ELF-1 (cell line): ENCODE measurements around the gene SUMF1.

Source experiments
- DNase-seq: peaks from one replicate; pipeline ENCODE4 v3.0.0-alpha.2; 2016; ENCODE audit warnings: low read depth, low spot score

SUMF1 gene

DNA sequence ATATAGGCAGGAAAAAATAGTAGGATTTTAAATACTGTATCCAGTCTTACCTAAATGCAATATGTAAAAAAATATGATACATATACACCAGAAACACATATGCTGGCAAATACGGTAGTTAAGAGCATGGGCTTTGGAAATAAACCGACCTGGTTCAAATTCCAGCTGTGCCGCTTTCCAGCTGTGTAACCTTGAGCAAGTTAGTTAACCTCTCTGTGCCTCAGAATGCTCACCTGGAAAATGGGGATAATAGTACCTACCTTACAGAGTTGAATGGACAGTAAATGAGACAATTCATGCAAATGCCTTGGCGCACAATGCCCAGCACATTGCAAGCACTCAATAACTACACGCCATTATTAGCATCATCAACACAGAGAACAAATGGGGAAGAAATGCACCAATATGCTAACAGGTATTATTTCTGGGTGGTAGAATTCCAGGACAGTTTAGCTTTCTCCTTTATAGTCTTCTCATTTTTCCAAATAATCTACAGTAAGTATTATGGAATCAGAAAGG lies 50.6 kb downstream of the SUMF1 start:
- no peak for DNase-seq

DNA sequence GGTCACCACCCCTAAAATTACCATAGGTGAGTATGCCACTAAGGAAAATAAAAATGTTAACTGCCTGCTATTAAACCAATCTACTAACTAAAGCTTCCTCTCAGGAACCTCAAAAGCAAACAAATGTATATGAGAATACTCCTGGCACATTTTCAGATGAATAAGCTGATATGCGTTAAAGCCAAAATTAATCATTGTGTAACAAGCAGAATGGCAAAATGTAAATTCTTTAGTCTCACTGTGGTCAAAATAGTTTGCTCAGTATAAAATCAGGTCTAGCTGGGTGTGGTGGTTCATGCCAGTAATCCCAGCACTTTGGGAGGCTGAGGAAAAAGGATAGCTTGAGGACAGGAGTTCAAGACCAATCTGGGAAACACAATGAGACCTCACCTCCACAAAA lies 53.6 kb downstream of the SUMF1 start:
- DNase-seq: no peak

DNA sequence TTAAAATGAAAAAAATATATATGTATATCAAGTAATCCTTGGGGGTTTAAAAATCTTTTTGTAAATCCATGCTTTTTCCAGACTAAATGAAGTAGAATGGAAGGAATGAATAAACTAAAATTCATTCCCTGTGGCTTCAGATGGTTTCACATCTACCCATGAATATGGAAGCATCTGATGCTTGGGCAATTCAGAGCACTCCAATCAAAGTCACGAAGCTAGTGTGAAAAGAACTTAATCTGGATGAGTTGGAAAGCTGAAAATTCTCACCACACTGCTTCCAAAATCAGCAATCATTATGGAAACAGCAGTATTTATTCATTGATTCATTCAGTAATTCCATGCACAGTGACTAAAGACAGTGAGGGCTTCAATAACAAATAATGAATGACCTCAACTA lies 55.2 kb downstream of the SUMF1 start:
- DNase-seq: no peak

DNA sequence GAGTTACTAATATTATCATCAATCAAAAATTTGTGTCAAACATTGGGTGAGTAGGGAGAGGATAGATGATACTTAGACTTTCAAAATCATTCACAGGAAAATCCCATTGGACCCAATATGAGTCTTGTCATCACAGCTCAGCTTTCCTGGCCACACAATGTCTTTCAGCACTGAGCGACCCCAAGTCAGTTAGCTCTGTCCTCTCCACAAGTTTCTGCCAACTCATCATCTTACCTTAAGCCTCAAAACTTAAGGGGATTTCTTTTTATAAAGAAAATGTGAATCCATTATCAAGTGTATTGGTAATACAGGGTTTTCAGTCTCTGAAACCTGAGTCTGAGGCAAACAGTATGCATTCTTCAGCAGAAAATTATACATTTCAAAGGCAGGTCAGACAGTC lies 55.8 kb downstream of the SUMF1 start:
- DNase-seq: no peak

DNA sequence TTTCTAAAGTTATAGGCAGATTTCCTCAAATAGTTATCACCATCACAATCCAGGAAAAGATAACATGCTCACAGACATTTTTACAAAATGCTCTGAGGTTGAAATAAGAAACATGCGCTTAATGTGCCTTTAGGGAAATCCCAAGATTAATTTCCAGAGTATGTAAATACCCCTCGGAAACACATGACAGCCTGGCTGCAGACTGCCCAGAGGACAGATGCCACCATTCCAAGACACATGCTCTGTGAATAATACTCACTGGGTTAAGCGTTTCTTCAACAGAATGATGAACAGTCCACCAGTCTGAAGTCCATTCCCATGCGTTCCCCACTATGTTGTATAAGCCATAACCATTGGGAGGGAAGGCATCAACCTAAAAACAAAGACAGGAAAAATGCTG lies 56.5 kb downstream of the SUMF1 start:
- no peak for DNase-seq

DNA sequence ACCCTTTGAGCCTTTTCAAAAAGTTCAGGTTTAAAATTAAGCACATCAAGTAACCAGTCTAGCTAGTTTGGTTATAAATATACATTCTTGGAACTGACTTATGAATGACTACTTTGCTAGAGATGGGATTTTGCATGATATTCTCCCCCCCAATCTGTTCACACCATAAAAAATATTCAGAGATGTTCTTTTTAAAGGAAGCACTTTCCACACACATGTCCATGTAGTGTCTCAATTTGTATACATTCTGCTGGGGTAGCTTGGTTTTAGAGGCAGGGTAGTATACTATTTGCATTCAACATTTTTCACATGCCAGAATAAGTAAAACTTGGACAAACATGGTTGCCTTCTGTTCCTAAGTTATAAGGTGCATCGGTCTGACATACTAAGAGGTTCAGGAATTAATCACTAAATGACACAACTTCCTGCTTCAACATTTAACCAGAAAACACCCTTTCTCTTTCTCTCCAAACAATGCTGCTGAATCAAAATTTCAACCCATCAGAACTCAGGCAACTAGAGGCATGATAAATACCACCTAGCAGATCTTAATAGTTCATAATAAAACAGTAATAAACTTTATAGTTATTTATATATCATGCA lies 57.0 kb downstream of the SUMF1 start:
- no peak for DNase-seq

DNA sequence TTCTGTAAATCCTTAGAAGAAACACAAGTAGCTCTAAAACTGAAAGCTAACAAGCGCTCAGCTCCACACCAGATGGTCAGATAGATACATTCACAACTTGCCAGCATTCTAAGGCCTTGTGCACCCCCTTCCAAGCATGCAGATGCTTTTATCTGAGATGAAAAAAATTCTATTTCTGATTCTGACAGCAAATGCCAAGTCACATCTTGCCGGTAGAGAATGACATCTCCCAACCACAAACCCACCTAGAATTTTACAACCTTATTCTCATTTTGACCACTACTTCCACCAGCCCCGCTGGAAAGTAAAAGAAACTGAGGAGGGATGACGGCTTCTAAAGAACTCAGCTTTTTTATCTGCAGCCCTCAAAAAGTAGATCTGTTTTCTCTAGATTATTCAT lies 57.7 kb downstream of the SUMF1 start:
- DNase-seq: no peak

DNA sequence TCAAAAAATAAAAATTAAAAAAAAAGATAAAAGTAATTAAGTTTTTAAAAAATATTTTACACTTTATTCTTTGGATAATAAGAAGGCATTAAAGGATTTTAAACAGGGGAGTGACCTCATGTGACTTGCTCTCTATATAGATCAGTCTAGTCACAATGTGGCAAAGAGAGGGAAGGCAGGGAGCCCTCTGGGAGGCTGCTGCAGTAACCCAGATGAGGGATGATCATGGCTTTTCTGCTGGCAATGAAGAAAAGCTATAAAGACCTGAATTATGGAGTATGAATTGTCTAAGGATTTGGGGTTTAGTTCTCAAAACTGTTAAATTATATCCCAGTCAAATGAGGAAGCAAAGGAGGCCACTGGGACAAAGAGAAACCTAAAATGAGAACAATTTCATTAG lies 58.1 kb downstream of the SUMF1 start:
- no peak for DNase-seq

DNA sequence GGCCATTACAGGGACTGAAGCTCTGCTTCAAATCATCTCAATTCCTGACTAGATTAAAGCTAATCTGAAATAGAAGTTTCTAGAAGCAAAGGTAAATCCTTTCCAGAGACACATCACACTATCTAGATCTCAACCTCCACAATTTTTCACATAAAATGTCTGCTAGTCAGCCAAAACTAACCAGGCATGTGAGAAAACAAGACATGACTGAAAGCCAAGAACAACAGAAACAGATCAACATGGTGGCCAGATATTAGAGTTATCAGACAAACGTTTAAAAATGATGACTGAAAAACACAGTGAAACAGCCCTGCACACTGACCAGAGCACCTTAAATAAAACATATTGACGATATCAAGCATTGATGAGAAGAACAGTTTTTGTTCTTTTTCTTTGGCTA lies 59.1 kb downstream of the SUMF1 start:
- DNase-seq: no peak

DNA sequence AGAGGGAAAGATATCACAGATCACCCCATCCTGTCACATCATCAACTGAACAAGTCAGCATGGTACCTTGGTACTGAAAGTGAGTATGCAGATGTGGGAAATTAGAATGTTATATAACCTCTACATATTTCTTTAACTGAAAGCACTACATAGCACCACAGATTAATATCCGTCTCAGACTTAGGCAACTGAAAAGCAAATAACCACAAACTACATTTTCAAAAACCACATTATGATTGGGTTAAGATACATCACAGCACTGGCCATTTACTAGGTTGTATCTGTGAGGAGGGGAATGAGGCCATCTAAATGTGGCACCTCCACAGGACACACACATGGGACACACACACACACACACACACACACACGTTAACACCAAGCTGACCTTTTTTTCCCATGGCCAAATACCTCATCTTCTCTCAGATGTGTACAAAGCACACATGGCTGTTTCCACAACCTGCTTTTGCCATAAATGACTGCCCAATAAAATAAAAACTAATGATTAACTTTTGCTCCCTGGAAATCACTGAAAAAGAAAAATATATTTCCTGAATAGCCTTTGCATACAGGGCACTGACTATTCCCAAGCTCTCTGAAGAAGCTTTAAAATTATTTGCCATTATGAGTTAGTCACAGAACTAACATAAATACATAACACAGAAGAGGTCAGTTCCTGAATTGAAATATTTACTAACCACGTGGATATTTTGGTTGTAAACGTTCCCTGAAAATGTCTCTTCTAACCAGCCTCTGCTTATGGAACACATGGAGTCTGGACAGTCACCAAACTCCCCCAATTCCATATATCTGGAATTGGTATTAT lies 60.1 kb downstream of the SUMF1 start:
- no peak for DNase-seq

DNA sequence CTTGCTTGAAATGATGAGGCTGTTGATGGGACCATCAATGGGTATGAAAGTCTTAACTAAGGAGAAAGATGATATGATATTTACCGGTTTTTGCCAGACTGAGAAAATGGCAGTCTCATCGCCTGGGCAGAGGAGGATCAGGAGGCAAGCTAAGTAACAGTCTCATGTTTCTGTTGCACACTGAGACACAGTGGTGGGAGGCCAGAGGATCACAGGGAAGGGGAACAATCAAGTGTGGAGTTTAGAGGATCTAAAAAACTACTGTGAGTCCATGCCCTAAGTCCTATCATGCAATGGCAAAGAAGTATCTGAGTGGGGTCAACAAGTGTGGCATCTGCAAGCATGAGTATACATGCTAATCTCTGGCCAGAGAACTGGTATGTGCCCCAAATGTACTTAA lies 62.2 kb downstream of the SUMF1 start:
- DNase-seq: no peak

DNA sequence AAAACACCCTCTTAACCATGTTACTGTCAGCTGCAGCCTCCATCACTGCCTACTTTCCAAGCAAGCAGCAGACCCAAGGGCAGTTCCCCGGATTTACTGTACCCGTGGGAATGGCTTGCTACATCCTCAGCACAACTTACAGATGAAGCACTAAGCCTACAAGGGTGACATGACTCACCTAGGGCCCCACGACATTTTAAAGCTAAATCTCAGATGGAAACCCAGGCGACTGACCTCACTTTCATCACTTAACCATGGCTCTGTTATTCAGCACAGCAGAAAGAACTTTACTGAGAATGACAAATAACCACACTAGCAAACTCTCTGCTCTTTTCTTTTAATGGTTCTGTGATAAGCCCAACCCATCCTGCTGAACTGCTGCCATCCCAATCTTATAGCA lies 65.6 kb downstream of the SUMF1 start:
- no peak for DNase-seq

DNA sequence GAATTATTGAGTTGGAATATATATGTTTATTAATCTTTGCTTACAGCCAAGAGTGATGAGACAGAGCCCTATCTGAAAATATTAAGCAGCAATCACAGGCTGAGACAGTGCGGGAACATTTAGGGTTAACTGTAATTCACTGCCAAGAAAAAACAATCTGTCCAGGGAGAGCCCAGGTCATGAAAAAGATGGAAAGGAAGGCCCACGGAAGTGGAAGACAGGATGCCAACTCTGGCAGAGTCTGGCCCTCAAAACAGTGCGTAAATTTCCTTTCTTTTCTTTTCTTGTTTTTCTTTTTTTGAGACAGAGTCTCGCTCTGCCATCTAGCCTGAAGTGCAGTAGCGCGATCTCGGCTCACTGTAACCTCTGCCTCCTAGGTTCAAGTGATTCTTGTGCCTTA lies 67.6 kb downstream of the SUMF1 start:
- DNase-seq: no peak

DNA sequence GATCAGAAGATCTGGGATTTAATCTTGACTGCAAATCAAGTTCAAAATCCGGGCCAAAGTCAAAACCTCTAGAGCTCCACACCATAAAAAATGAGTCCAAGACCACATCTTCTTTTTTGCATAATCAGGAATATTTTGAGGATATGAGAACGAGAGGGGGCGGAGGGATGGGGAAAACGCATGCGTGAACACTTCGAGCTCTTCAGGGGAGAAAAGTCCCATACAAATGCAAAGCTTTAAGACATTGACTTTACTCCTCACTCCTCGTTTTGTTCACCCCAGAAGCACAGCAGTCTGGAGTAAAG lies 68.2 kb downstream of the SUMF1 start:
- no peak for DNase-seq

DNA sequence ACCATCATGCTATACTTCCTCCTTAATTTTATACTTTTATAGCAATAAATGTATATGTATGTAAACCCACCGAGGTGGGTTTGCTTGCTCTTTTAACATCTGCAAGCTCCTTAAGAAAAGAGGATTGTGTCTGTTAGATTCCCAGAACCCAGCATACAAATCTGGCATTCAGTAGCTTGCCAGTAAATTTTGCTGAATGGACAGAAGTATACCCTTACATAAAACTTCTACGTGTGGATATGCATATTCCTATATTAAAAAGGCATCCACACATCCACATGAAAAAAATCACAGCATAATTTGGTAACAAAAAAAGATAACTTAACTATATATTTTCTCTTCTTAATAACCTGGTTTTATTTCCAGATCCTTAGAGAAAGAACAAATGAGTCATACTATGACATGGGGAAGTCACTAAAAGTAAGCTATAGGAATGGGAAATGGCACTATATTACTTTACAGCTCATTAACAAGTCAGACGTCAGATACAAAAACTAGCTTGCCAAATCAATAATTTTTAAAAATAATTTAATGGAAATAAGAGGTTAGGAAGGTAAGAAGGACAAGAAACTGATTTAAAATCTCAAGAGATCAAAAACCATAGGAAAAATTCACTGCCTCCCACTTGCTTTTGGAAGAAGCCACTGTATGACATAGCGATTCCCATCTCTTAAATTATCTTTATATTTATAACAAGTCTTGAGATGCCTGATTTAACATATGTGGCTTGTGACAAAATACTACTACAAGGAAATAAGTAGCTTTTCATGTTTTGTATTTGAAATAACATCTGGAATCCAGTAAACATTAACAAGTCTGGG lies 68.7 kb downstream of the SUMF1 start:
- DNase-seq: no peak

DNA sequence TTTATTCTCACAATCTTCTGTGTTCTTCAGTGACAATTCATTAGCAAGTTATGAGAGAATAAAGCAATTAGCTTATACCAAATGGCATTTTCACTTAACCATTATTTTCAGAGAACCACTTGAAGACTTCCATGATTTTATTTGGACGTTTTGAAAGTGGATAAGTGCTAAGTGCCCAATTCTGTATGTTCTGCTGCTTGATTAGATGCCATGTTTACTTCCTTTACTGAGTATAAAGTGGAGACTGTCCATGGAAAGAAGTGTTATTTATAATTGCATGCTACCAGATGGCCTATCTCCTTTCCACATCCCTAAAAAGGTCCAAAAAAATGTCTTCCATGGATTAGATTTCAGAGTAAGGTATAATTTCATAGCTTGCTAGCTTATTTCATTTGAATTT lies 69.6 kb downstream of the SUMF1 start:
- no peak for DNase-seq

DNA sequence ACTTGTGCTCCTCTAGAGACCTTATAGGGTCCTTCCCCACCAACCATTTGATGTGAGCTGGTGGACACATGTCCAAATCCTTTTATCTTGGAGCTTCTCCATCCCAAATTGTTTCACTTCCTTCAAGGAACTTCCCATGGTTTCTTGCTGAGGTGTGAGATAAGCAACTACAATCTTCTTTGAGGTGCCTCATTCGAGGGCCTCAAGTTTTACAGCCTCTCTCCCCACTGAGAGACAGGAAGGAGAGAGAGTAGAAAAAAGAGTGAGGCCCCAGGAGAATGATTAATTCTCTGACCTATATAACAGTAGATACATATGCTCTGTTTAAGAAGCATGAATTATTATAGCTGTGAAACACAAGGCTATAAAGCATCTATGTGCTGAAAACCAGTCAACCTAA lies 70.5 kb downstream of the SUMF1 start:
- DNase-seq: no peak

DNA sequence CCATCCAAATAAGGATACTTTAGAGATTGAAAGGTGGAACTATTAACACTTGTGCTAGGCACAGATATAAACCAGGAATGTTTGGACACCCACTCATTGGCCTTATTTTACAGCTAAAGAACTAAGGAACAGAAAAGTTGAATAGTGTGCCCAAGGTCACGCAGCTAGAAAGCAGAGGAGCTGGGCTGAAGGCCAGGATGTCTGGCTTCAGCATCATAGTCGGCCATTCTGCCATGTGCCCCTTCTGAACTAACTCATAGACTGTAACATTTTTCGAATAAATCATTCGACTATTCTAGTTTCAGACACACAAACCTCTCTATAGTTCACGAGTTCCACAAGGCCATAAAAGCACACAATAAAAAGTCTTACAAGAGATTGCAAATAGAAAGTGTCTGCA lies 71.1 kb downstream of the SUMF1 start:
- DNase-seq: no peak

DNA sequence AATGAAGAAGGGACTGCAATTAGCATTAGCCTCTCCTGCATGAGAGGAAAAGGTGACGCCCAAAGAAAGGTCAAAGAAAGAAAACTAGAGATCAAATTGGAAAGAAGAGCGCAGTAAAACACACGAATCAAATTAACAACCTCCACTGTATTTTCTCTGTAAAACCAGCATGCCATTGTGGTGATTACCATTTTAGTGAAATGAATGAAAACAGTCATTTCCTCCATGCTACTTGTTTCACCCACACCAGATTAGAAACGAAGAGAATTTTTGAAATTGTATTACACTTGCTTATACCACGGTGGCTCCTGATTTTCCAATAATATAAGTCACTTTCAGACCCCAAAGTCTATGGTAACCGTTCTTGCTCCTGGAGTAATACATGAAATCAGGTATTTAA lies 71.6 kb downstream of the SUMF1 start:
- no peak for DNase-seq

DNA sequence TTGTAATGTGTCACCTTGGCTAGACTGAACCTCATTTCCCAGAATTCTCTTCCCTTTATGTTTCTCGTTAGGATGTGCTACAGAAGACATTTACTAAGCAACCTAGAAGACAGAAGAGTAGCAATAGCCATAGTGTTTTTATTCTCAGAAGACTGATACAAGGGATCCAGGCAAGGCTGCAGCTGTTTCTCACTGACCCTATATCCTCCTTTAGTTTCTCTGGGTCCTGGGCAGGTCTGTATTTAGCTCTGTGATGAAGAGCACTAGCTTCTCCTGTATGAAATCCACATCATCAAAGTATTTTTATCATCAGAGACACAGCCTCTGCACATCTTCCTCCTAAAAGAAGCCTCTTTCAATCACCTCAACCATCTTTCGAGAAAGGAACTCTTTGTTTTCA lies 72.5 kb downstream of the SUMF1 start:
- DNase-seq: no peak

DNA sequence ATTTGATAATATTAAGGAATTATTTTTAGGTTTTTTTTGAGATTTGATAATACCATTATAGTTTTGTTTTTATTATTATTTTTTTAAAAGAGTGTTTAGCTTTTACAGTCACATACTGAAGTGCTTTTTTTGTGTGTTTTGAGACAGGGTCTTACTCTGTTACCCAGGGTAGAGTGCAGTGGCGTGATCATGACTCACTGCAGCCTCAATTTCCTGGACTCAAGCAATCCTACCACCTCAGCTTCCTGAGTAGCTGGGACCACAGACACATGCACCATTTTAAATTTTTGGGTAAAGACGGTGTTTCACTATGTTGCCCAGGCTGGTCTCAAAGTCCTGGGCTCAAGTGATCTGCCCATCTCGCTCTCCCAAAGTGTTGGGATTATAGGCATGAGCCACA lies 73.0 kb downstream of the SUMF1 start:
- DNase-seq: no peak

DNA sequence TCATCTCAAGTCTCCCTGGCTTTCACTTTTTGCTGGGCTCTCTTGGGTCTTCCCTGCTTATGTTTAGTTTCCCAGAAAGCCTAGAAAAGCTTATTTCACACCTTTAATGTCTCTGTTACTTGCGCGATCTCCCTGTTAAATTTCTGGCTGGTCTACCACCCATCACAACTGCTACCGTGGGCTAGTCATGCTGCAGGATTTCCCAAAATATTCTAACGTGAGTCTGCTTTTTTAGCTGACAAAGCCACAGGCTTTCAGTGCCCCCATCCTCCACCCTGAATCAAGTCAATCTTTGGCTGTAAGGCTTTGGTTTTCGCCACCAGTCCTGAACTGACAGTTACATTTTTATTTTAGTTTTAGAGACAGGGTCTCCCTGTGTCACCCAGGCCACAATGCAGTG lies 74.1 kb downstream of the SUMF1 start:
- no peak for DNase-seq
